Endothelial cell of umbilical vein (primary cell): ENCODE measurements around the gene FJX1.
A peak's percentile ranks its signal among the peaks of the same experiment; 100 is the strongest.

ENCODE experiments used
- CTCF ChIP-seq, 2 donors: IDR thresholded peaks; 1 replicate in 1 of 2; 2 replicates in 1 of 2; pipeline ENCODE4 v1.5.1; 2011; ENCODE audit warnings: low read length in 2 of 2, mild to moderate bottlenecking in 2 of 2, moderate library complexity in 2 of 2, control low read depth in 1 of 2, inconsistent platforms in 1 of 2, low read depth in 1 of 2; ENCODE audit not compliant: insufficient read depth in 1 of 2; ENCODE audit errors: extremely low read depth in 1 of 2
- EZH2 ChIP-seq: IDR thresholded peaks from 2 replicates; pipeline ENCODE4 v1.6.1; 2012; ENCODE audit warnings: borderline replicate concordance, low read depth, mild to moderate bottlenecking, moderate library complexity, low read length, inconsistent platforms; ENCODE audit not compliant: severe bottlenecking
- FOS ChIP-seq: IDR thresholded peaks from 2 replicates; pipeline ENCODE4 v1.6.1; 2011; ENCODE audit warnings: mild to moderate bottlenecking, low read length, moderate library complexity, borderline replicate concordance; ENCODE audit not compliant: insufficient read depth
- MAX ChIP-seq: IDR thresholded peaks from 2 replicates; pipeline ENCODE4 v1.6.1; 2011; ENCODE audit not compliant: insufficient read depth, insufficient read length
- MYC ChIP-seq: IDR thresholded peaks from one replicate; pipeline ENCODE4 v1.6.1; 2011; ENCODE audit warnings: mild to moderate bottlenecking, low read depth, low read length
- POLR2A ChIP-seq: IDR thresholded peaks from 2 replicates; pipeline ENCODE4 v1.6.1; 2012; ENCODE audit warnings: low read depth, mild to moderate bottlenecking, control low read depth, low read length
- POLR2AphosphoS5 ChIP-seq: IDR thresholded peaks from 2 replicates; pipeline ENCODE4 v1.6.1; 2012; ENCODE audit warnings: low read depth, mild to moderate bottlenecking, control low read depth, low read length, moderate library complexity; ENCODE audit not compliant: insufficient read depth

- TF ChIP-seq CTCF (IDR thresholded peaks at IDR 0.05; ENCODE audit: extremely low read depth in 1 of 2, insufficient read depth in 1 of 2, low read depth in 1 of 2, low read length in 2 of 2) (no peak), EZH2 (peak; percentile 37), FOS (no peak), MAX (no peak), POLR2A (no peak), POLR2AphosphoS5 (no peak), MYC (no peak)
Measured at GRCh38 chr11:35610631-35611030, 7.6 kb upstream of the FJX1 start.
